Tongue (tissue), 2 donors: ENCODE data around the gene ATXN1. TPM values are rescaled to one million over a fixed set of nuclear protein-coding genes. Genes with fewer than 3 reads are reported as not detected.
"Not testable (repeated sequence)": the region's sequence is repeated elsewhere in the genome, so short reads cannot be mapped to it uniquely, and the experiment has no call there.

Source experiments
- DNase-seq: peaks from one replicate; pipeline ENCODE4 v3.0.0-alpha.2; 2015
- total RNA-seq: library from RNA; depleted of rRNA; stranded (reverse); fragments of >200 nt; gene quantifications from one replicate; pipeline ENCODE4 v1.2.3, GENCODE V29; 2014

ATXN1 gene
- total RNA-seq, 1 donor from 2014 or later = 52.0 TPM

- DNase-seq = peak; percentile 83
Observed at GRCh38 chr6:16409531-16410441, 351.5 kb downstream of the ATXN1 start.

- no peak for DNase-seq
Observed at GRCh38 chr6:16408766-16409165, 352.5 kb downstream of the ATXN1 start.

DNA sequence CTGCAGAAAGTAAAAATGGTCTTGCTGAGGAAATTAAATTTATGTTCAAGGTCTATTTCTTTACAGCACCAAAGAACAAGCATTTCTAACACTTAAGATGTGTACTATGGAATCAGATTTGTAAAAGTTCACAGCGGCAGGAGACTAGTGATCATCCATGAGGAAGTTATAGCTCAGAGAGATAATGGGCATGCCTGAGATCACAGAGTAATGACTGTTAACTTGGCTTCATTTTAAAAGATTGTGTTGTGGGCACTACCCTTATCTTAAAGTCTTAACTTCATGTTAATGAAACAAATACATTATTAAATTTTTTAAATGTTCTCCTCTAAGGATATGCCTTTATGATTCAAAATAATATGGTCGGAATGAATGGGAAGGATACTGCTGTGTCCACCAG lies 354.3 kb downstream of the ATXN1 start:
- no peak for DNase-seq

GRCh38 chr6:16406538-16406937 lies 354.7 kb downstream of the ATXN1 start:
- not testable (repeated sequence) for DNase-seq

DNA sequence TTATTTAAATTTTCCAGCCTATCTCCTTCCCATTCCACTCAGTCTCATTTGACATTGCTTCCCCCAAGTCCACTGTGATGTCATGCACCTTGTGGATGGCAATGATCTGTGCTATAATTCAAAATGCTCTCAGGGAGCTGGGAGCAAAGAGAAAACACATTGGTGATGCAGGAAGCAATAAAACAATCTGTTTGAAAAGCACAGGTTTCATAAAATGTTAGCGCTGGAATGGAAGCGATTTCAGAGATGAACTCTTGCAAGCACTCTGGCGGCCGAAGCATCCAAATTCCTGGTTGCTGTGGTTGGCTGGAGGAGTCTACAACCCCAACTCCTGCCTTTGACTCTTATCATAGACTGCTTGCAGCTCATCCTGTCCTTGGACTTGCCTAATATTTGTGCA lies 355.9 kb downstream of the ATXN1 start:
- DNase-seq = no peak

DNA sequence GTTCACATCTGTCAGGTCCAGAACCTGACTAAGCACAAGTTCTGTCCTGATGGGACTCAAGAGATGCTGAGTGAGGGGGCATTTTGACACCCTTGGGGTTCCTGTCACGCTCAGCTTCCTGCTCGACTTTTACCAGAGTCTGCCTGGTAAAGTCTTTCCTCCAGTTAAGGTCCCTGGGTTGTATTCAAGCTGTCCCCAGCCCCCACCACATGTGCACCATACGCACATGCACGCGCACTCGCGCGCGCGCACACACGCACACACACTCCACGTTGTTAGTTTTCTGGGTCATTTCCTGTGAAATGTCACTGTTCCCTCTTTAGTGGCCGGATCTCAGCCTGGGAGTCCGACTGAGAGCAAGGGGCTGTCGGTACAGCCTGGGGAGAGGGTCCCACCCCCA lies 356.8 kb downstream of the ATXN1 start:
- DNase-seq = no peak

- peak; percentile 44 for DNase-seq
Observed at GRCh38 chr6:16403831-16404230, 357.4 kb downstream of the ATXN1 start.

- peak; percentile 88 for DNase-seq
Observed at GRCh38 chr6:16402581-16402900, 358.7 kb downstream of the ATXN1 start.

GRCh38 chr6:16400248-16400760 lies 361.0 kb downstream of the ATXN1 start:
- no peak for DNase-seq

DNA sequence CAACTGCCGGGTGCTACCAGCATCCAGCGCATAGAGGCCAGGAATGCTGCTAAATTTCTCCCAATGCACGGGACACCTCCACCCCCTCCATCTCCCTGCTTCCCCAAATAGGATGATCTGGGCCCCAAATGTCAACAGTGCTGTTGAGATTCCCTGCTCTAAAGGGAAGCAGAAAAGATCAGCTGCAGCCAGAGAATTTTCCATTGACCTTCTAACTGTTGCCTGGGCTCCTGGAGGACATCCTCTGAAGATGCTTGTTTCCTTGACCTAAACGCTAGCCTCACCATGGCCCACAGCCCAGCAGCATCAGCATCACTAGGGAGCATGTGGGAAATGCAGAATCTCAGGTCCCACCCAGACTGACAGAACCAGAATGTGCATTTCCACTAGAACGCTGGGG lies 361.6 kb downstream of the ATXN1 start:
- peak; percentile 26 for DNase-seq

GRCh38 chr6:16399158-16399557 lies 362.1 kb downstream of the ATXN1 start:
- no peak for DNase-seq

DNA sequence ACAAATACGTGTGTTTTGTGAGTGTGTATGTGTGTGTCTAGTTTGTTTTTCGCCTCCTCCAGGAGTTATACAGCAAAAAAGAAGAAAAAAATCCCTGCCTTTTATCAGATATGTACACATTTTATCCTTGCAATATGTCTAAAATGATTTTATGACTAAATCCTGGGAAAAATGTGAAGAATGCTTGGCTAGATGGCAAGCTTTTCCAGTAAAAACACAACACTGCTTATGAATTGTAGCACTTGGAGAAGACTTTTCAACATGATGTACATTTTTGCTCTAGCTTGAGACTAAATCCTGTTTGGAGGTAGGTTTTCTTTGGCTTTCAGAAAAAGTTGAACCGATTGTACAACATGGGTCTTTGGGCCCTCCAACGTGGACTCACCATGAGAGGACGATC lies 362.7 kb downstream of the ATXN1 start:
- DNase-seq = no peak

- no peak for DNase-seq
Observed at GRCh38 chr6:16397623-16398022, 363.6 kb downstream of the ATXN1 start.

DNA sequence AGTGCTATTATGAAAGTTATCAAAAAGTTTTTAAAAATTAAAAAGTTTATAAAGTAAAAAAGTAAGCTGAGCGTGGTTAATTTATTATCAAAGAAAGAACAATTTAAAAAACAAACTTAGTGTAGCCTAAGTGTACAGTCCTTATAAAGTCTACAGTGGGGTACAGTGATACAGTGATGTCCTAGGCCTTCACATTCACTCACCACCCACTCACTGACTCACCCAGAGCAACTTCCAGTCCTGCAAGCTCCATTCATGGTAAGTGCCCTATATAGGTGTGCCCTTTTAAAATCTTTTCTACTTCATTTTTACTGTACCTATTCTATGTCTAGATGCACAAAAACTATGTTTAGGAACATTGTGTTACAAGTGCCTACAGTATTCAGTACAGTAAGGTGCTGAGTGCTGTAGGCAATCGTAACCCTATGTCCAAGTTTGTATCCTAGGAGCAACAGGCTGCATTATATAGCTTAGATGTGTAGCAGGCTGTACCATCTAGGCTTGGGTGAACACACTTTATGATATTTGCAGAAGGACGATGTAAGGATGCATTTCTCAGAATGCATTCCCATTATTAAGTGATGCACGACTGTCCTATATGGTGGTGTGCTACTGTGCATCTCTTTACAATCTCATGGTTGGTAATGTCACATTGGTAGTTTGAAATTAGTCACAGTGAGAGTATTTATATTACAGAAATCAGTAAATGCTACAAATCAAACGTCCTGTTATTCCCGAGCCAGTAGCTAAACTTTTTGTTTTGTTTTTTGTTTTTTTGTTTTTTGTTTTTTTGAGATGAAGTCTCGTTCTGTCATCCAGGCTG lies 364.6 kb downstream of the ATXN1 start:
- no peak for DNase-seq

DNA sequence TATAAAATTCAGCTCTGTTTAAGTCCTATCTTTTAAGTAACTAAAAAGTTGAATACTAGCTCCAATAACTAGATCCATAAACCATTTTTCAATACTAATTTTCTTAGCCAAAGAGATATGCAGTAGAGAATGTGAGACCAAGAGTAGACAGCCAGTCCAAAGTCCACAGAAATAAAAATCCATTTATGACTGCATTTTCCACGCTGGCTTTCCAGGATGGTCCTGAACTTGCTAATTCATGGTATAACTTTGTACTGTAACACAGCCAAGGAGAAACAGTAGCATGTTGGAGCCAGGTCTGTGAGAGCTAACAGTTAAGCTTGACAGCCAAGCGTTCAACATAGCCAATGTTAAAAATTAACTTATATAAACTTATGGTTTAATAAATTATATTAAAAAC lies 366.6 kb downstream of the ATXN1 start:
- no peak for DNase-seq

GRCh38 chr6:16393326-16393725 lies 367.9 kb downstream of the ATXN1 start:
- no peak for DNase-seq

DNA sequence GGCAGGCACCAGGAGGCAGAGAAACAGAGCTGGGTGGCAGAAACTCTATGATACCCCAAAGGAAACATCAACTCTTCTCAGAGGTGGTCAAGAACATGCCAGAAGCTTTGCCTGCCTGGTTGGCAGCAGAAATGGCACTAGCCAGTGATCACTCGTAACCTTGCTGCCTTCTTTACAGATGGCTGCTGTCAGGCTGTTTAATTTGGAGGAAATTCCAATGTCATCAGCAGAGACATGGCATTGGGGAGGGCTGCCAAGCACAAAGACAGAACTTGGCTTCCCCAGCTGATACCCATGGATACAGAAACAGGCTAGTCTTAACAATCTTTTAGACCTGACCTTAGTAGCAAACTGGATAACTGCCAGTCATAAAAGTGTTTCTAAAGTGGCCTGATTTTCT lies 369.2 kb downstream of the ATXN1 start:
- peak; percentile 25 for DNase-seq

DNA sequence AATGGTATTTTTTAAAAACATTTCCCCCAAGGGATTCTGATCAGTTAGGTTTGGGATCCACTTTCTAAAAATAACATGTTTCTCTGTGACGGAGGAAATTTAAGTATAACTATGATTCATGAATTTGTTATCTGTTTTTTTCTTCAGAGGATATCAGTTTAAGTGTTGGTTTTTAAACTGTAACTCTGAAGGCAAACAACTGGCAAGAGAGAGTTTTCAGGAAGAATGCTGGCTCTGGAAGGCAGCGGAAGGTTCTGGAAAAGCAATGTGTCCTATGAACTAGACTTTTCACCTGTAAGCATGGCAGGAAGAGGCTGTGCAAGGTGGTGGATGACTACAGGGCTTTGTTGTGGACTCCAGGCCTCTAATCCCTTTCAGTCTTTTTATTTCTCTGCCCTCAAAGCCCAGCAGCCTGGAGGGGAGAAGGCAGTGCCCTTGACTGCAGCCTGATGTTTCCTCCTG lies 369.8 kb downstream of the ATXN1 start:
- DNase-seq = no peak

GRCh38 chr6:16390909-16391450 lies 370.3 kb downstream of the ATXN1 start:
- DNase-seq = not testable (repeated sequence)

- DNase-seq = no peak
Observed at GRCh38 chr6:16389642-16390041, 371.6 kb downstream of the ATXN1 start.

DNA sequence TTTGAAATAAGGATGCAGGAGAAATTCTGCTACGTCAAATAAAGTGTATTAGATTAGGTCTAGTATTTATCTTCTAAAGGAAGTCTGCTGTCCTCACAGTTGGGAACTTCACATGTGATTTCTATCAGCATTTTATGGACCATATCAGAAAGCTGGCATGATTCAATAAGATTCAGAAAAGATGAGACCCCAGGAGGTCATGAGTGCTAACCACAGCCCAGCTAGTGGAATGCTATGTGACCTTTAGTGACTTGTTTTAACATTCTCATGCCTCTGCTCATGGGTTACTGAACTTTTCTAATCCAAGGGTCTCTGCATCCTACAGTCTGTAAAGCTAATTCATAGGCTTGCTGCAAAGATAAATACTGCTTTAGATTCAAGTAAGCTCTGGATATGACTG lies 372.8 kb downstream of the ATXN1 start:
- no peak for DNase-seq

GRCh38 chr6:16386057-16386456 lies 375.2 kb downstream of the ATXN1 start:
- no peak for DNase-seq
